ENCODE data around the gene ZSCAN12. TPM values are rescaled to one million over a fixed set of nuclear protein-coding genes. Genes with fewer than 3 reads are reported as not detected.
"Not testable (repeated sequence)": the region's sequence is repeated elsewhere in the genome, so short reads cannot be mapped to it uniquely, and the experiment has no call there.

The ZSCAN12 gene
- polyA plus RNA-seq, 1 donor from 2014 or later: 20.3 TPM

DNA sequence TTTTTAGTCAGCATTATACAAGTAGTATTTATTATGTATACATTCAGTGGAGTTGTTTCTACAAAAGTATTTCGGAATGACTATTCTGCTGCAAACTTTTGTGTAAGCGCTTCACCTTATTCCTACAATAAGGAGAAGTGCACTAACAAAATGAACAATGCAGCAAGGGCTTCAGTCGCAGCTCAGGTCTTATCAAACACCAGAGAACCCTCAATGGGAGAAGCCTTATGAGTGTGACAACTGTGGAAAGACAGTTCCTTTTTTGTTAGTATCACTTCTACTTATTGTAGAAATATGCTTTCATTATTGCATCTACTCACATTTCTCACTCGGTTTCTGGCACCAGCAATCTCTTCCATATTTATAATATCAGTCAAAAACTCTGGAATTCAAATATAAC is 31.0 kb downstream of the ZSCAN12 start:
- no peak overlapping the region for H3K9ac ChIP-seq (ENCODE audit: low read length)
- H3K4me3 ChIP-seq (ENCODE audit: low read length): no peak overlapping the region
- no peaks in the 10 kb centered on the region for H4K20me1 ChIP-seq (ENCODE audit: insufficient read depth)
- H3K27me3 ChIP-seq (ENCODE audit: insufficient read depth, low read depth, low read length): no peaks in the 10 kb centered on the region
- no peaks in the 10 kb centered on the region for H3K9me3 ChIP-seq (ENCODE audit: low read length)
- no peaks in the 10 kb centered on the region for H3F3A ChIP-seq (ENCODE audit: insufficient read depth, low read length, poor library complexity, severe bottlenecking)
- H3K36me3 ChIP-seq (ENCODE audit: insufficient read depth, low read length): no peaks in the 10 kb centered on the region
- H3K4me2 ChIP-seq (ENCODE audit: low read length): no peak overlapping the region
- H3K27ac ChIP-seq (ENCODE audit: low read length): no peak overlapping the region
- H3K79me2 ChIP-seq (replicated peaks; ENCODE audit: insufficient read depth, low read length): no peaks in the 10 kb centered on the region
- TF ChIP-seq RAD21 (conservative IDR thresholded peaks at IDR 0.05): no peak
- TF ChIP-seq CTCF (IDR thresholded peaks at IDR 0.05; ENCODE audit: poor library complexity, severe bottlenecking): no peak
- no peak for TF ChIP-seq EZH2 (IDR thresholded peaks at IDR 0.05; ENCODE audit: borderline replicate concordance, insufficient read depth, low read length, poor library complexity, severe bottlenecking)
- no peak for TF ChIP-seq TAF1 (IDR thresholded peaks at IDR 0.05; ENCODE audit: low read depth)
- no peak for TF ChIP-seq POLR2AphosphoS5 (IDR thresholded peaks at IDR 0.05)
- TF ChIP-seq, protein P1, sequence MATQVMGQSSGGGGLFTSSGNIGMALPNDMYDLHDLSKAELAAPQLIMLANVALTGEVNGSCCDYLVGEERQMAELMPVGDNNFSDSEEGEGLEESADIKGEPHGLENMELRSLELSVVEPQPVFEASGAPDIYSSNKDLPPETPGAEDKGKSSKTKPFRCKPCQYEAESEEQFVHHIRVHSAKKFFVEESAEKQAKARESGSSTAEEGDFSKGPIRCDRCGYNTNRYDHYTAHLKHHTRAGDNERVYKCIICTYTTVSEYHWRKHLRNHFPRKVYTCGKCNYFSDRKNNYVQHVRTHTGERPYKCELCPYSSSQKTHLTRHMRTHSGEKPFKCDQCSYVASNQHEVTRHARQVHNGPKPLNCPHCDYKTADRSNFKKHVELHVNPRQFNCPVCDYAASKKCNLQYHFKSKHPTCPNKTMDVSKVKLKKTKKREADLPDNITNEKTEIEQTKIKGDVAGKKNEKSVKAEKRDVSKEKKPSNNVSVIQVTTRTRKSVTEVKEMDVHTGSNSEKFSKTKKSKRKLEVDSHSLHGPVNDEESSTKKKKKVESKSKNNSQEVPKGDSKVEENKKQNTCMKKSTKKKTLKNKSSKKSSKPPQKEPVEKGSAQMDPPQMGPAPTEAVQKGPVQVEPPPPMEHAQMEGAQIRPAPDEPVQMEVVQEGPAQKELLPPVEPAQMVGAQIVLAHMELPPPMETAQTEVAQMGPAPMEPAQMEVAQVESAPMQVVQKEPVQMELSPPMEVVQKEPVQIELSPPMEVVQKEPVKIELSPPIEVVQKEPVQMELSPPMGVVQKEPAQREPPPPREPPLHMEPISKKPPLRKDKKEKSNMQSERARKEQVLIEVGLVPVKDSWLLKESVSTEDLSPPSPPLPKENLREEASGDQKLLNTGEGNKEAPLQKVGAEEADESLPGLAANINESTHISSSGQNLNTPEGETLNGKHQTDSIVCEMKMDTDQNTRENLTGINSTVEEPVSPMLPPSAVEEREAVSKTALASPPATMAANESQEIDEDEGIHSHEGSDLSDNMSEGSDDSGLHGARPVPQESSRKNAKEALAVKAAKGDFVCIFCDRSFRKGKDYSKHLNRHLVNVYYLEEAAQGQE (IDR thresholded peaks at IDR 0.05; ENCODE audit: borderline replicate concordance): no peak
- TF ChIP-seq MXI1 (conservative IDR thresholded peaks at IDR 0.05; ENCODE audit: poor library complexity, severe bottlenecking): no peak
- TF ChIP-seq EP300 (conservative IDR thresholded peaks at IDR 0.05; ENCODE audit: poor library complexity, severe bottlenecking): no peak
- no peak for TF ChIP-seq SMC3 (conservative IDR thresholded peaks at IDR 0.05; ENCODE audit: poor library complexity)
- no peak overlapping the region for H2AFZ ChIP-seq (ENCODE audit: low read depth, low read length)
- H3K9me2 ChIP-seq (ENCODE audit: insufficient read depth, low read length): no peaks in the 10 kb centered on the region

DNA sequence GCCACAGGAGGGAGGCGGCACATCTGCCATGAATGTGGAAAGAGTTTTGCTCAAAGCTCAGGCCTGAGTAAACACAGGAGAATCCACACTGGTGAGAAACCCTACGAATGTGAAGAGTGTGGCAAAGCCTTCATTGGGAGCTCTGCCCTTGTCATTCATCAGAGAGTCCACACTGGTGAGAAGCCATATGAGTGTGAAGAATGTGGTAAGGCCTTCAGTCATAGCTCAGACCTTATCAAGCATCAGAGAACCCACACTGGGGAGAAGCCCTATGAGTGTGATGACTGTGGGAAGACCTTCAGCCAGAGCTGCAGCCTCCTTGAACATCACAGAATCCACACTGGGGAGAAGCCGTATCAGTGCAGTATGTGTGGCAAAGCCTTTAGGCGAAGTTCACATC is 34.0 kb downstream of the ZSCAN12 start:
- H3K4me3 ChIP-seq (ENCODE audit: low read length); H3K27ac ChIP-seq (ENCODE audit: low read length); H4K20me1 ChIP-seq (ENCODE audit: insufficient read depth); H3K36me3 ChIP-seq (ENCODE audit: insufficient read depth, low read length); H3K79me2 ChIP-seq (replicated peaks; ENCODE audit: insufficient read depth, low read length); H3F3A ChIP-seq (ENCODE audit: insufficient read depth, low read length, poor library complexity, severe bottlenecking); H2AFZ ChIP-seq (ENCODE audit: low read depth, low read length); H3K27me3 ChIP-seq (ENCODE audit: insufficient read depth, low read depth, low read length); H3K9ac ChIP-seq (ENCODE audit: low read length); H3K4me2 ChIP-seq (ENCODE audit: low read length); H3K9me3 ChIP-seq (ENCODE audit: low read length); H3K9me2 ChIP-seq (ENCODE audit: insufficient read depth, low read length): not testable (repeated sequence)

DNA sequence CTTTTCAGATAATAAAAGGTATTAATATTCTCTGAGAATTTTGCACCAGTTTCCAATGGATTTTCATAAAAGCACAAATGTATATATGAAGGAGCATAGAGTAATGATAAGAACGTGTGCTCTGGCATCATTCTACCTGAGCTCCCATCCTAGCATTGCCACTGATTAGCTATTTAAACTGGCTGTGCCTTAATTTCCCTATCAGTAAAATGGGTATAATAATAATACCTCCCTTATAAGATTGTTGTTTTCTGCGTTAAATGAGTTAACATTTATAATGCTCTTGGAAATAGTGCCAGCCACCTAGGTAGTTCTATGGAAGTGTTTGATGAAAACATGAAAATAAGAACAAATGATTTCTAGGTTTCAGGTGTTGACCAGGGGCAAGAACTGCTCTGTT is 38.6 kb downstream of the ZSCAN12 start:
- TF ChIP-seq, protein P1 (IDR thresholded peaks at IDR 0.05; ENCODE audit: borderline replicate concordance): no peak
- no peak for TF ChIP-seq EP300 (conservative IDR thresholded peaks at IDR 0.05; ENCODE audit: poor library complexity, severe bottlenecking)
- no peak for TF ChIP-seq EZH2 (IDR thresholded peaks at IDR 0.05; ENCODE audit: borderline replicate concordance, insufficient read depth, low read length, poor library complexity, severe bottlenecking)
- no peak for TF ChIP-seq SMC3 (conservative IDR thresholded peaks at IDR 0.05; ENCODE audit: poor library complexity)
- no peak for TF ChIP-seq CTCF (IDR thresholded peaks at IDR 0.05; ENCODE audit: poor library complexity, severe bottlenecking)
- TF ChIP-seq TAF1 (IDR thresholded peaks at IDR 0.05; ENCODE audit: low read depth): no peak
- TF ChIP-seq RAD21 (conservative IDR thresholded peaks at IDR 0.05): no peak
- TF ChIP-seq POLR2AphosphoS5 (IDR thresholded peaks at IDR 0.05): no peak
- TF ChIP-seq MXI1 (conservative IDR thresholded peaks at IDR 0.05; ENCODE audit: poor library complexity, severe bottlenecking): no peak
- no peak overlapping the region for H3K4me2 ChIP-seq (ENCODE audit: low read length)
- no peak overlapping the region for H3K27ac ChIP-seq (ENCODE audit: low read length)
- no peaks in the 10 kb centered on the region for H4K20me1 ChIP-seq (ENCODE audit: insufficient read depth)
- H3K9ac ChIP-seq (ENCODE audit: low read length): no peak overlapping the region
- no peaks in the 10 kb centered on the region for H3K36me3 ChIP-seq (ENCODE audit: insufficient read depth, low read length)
- no peaks in the 10 kb centered on the region for H3K27me3 ChIP-seq (ENCODE audit: insufficient read depth, low read depth, low read length)
- no peaks in the 10 kb centered on the region for H3K9me2 ChIP-seq (ENCODE audit: insufficient read depth, low read length)
- H3F3A ChIP-seq (ENCODE audit: insufficient read depth, low read length, poor library complexity, severe bottlenecking): no peaks in the 10 kb centered on the region
- no peaks in the 10 kb centered on the region for H3K9me3 ChIP-seq (ENCODE audit: low read length)
- no peak overlapping the region for H3K4me3 ChIP-seq (ENCODE audit: low read length)
- no peaks in the 10 kb centered on the region for H3K79me2 ChIP-seq (replicated peaks; ENCODE audit: insufficient read depth, low read length)
- H2AFZ ChIP-seq (ENCODE audit: low read depth, low read length): no peak overlapping the region

Data from neural cell (in vitro differentiated cells).